Endothelial cell of umbilical vein (primary cell): ENCODE results near the gene DYDC2. TPM values are rescaled to one million over a fixed set of nuclear protein-coding genes. Genes with fewer than 3 reads are reported as not detected.
A peak's percentile ranks its signal among the peaks of the same experiment; 100 is the strongest.

ENCODE experiments used
- Bru-seq: library from RNA; stranded (reverse); fragments of 400-500 nt; gene quantifications from one replicate; lab custom pipeline; 2021; lab: Mats Ljungman, UMichigan
- BruChase-seq, 2 experiments: library from RNA; stranded (reverse); fragments of 400-500 nt; gene quantifications; one replicate each; lab custom pipeline; 2021; lab: Mats Ljungman, UMichigan
- BruUV-seq: library from RNA; stranded (reverse); fragments of 400-500 nt; replicated peaks from 2 replicates; lab custom pipeline; 2021; lab: Mats Ljungman, UMichigan
- CTCF ChIA-PET: fragments of 300-600, 350-600 bp; sonication (Branson Sonifier 250); formaldehyde crosslinking; loops from one replicate; lab custom pipeline; 2021; ENCODE audit warnings: antibody characterized with exemption, inconsistent platforms; lab: Charles Lee
- POLR2A ChIA-PET: fragments of 300-600, 350-600 bp; sonication (Branson Sonifier 250); formaldehyde crosslinking; loops from one replicate; lab custom pipeline; 2021; ENCODE audit warnings: antibody characterized with exemption, inconsistent platforms; lab: Charles Lee
- DNase-seq: peaks from one replicate; pipeline ENCODE4 v3.0.0-alpha.2; 2011; ENCODE audit warnings: low read depth, low spot score
- FAIRE-seq: peaks from 2 replicates; lab custom pipeline; 2011; peaks lifted over from hg19 to GRCh38; lab: Jason Lieb, UNC
- H2AFZ ChIP-seq: 2 replicates; pipeline ENCODE4 v1.6.0; 2012; ENCODE audit warnings: low read depth, low read length, control low read depth, inconsistent platforms
- H3K27ac ChIP-seq: 2 replicates; pipeline ENCODE4 v1.5.1; 2011; ENCODE audit warnings: low read depth, mild to moderate bottlenecking, control low read depth, low read length, moderate library complexity; ENCODE audit not compliant: insufficient read depth
- H3K27me3 ChIP-seq, 2 experiments: 2 replicates each; pipeline versions ENCODE4 v1.6.0 to v1.6.1; 2011; ENCODE audit warnings: low read length in 2 of 2, mixed read lengths in 1 of 2; ENCODE audit not compliant: control insufficient read depth in 2 of 2, insufficient read depth in 2 of 2
- H3K36me3 ChIP-seq, 2 experiments: 2 replicates in 1 of 2; 3 replicates in 1 of 2; pipeline ENCODE4 v1.5.1; 2011; ENCODE audit warnings: low read length in 2 of 2, mild to moderate bottlenecking in 1 of 2, moderate library complexity in 1 of 2; ENCODE audit not compliant: control insufficient read depth in 2 of 2, insufficient read depth in 2 of 2; ENCODE audit errors: extremely low read depth in 1 of 2
- H3K4me1 ChIP-seq: 3 replicates; pipeline ENCODE4 v1.5.1; 2011; ENCODE audit warnings: mild to moderate bottlenecking, low read length; ENCODE audit not compliant: control insufficient read depth, insufficient read depth; ENCODE audit errors: extremely low read depth
- H3K4me2 ChIP-seq: 2 replicates; pipeline ENCODE4 v1.6.1; 2011; ENCODE audit warnings: low read length, control low read depth, mixed read lengths; ENCODE audit not compliant: insufficient read depth
- H3K4me3 ChIP-seq, 3 experiments: fragments of 200-600 bp in 1 of 3; sonication (generic), shearing (Covaris generic) in 1 of 3; replicated peaks in 1 of 3; 2 replicates each; pipeline ENCODE4 v1.5.1; 2011 to 2016; ENCODE audit warnings: control low read depth in 3 of 3, low read length in 3 of 3, mild to moderate bottlenecking in 2 of 3, inconsistent platforms in 1 of 3, low read depth in 1 of 3, moderate library complexity in 1 of 3; ENCODE audit not compliant: insufficient read depth in 1 of 3
- H3K79me2 ChIP-seq: 2 replicates; pipeline ENCODE4 v1.6.0; 2012; ENCODE audit warnings: low read length, inconsistent platforms; ENCODE audit not compliant: control insufficient read depth, insufficient read depth
- H3K9ac ChIP-seq: replicated peaks from 2 replicates; pipeline ENCODE3; 2011; ENCODE audit warnings: low read length, control low read depth; ENCODE audit not compliant: insufficient read depth; ENCODE audit errors: extremely low read depth
- H3K9me1 ChIP-seq: replicated peaks from 3 replicates; pipeline ENCODE4 v1.6.0; 2011; ENCODE audit warnings: mild to moderate bottlenecking, low read length; ENCODE audit not compliant: control insufficient read depth, insufficient read depth; ENCODE audit errors: extremely low read depth
- H3K9me3 ChIP-seq: replicated peaks from 2 replicates; pipeline ENCODE4 v1.5.1; 2012; ENCODE audit warnings: low read length, inconsistent platforms; ENCODE audit not compliant: control insufficient read depth, insufficient read depth
- H4K20me1 ChIP-seq: replicated peaks from 2 replicates; pipeline ENCODE3; 2011; ENCODE audit warnings: mild to moderate bottlenecking, low read length; ENCODE audit not compliant: control insufficient read depth, insufficient read depth; ENCODE audit errors: extremely low read depth
- CTCF ChIP-seq, 2 donors: IDR thresholded peaks; 1 replicate in 1 of 2; 2 replicates in 1 of 2; pipeline ENCODE4 v1.5.1; 2011; ENCODE audit warnings: low read length in 2 of 2, mild to moderate bottlenecking in 2 of 2, moderate library complexity in 2 of 2, control low read depth in 1 of 2, inconsistent platforms in 1 of 2, low read depth in 1 of 2; ENCODE audit not compliant: insufficient read depth in 1 of 2; ENCODE audit errors: extremely low read depth in 1 of 2
- EZH2 ChIP-seq: IDR thresholded peaks from 2 replicates; pipeline ENCODE4 v1.6.1; 2012; ENCODE audit warnings: borderline replicate concordance, low read depth, mild to moderate bottlenecking, moderate library complexity, low read length, inconsistent platforms; ENCODE audit not compliant: severe bottlenecking
- FOS ChIP-seq: IDR thresholded peaks from 2 replicates; pipeline ENCODE4 v1.6.1; 2011; ENCODE audit warnings: mild to moderate bottlenecking, low read length, moderate library complexity, borderline replicate concordance; ENCODE audit not compliant: insufficient read depth
- GATA2 ChIP-seq: IDR thresholded peaks from 2 replicates; pipeline ENCODE4 v1.7.0; 2011; ENCODE audit warnings: low read depth, mild to moderate bottlenecking, moderate library complexity, mixed read lengths, low read length; ENCODE audit not compliant: insufficient read length, insufficient read depth
- JUN ChIP-seq: IDR thresholded peaks from 2 replicates; pipeline ENCODE4 v1.6.1; 2011; ENCODE audit warnings: borderline replicate concordance, low read depth; ENCODE audit not compliant: insufficient read length, insufficient read depth
- dilution Hi-C: fragments of 300-500 bp; cut with MboI; formaldehyde crosslinking; loops from one replicate; pipeline ENCODE4 v1.15.0; 2019; ENCODE audit warnings: low sequenced_read_pairs; ENCODE audit not compliant: extremely low pct_ligation_motif_present
- intact Hi-C: fragments of 100-400 bp; cut with micrococcal nuclease; formaldehyde crosslinking; loops from one replicate; pipeline ENCODE4 v1.10.0; 2022
- long read RNA-seq: library from polyadenylated mRNA; stranded (forward); transcript quantifications from one replicate; pipeline ENCODE4 v2.0.0, GENCODE V29; 2021
- polyA minus RNA-seq, 3 experiments: library from RNA; depleted of rRNA, polyadenylated mRNA; stranded (reverse); fragments of >200 nt; gene quantifications; 1 replicate in 1 of 3; 2 replicates in 2 of 3; pipeline ENCODE4 v1.2.3, GENCODE V29; 2011
- polyA plus RNA-seq, 4 experiments: library from polyadenylated mRNA; depleted of rRNA in 3 of 4; stranded (reverse) in 3 of 4; unstranded in 1 of 4; fragments of >200 nt; gene quantifications; 2 replicates each; pipeline versions ENCODE4 v1.2.1 to v1.2.3, GENCODE V29; 2011 to 2012; ENCODE audit warnings: missing spikeins in 1 of 4
- total RNA-seq: library from RNA; stranded (reverse); gene quantifications from 2 replicates; pipeline ENCODE4 v1.2.3, GENCODE V29; 2021
- TF ChIP-seq, protein P1 (sequence below): IDR thresholded peaks from 2 replicates; pipeline ENCODE4 v1.6.1; 2011; ENCODE audit not compliant: insufficient read depth, insufficient read length

The DYDC2 gene
- not detected in 2 replicates for total RNA-seq
- not detected in 2 replicates for polyA plus RNA-seq
- polyA plus RNA-seq (2011; cell fraction: cytosol; rRNA removed): not detected in 2 replicates
- polyA plus RNA-seq (2011; cell fraction: nucleus; rRNA removed): not detected in 2 replicates
- not detected in 2 replicates for polyA plus RNA-seq (2012)
- polyA minus RNA-seq: not detected in 2 replicates
- not detected for polyA minus RNA-seq (2011; cell fraction: cytosol; rRNA and poly(A)+ RNA removed)
- not detected in 2 replicates for polyA minus RNA-seq (2011; cell fraction: nucleus; rRNA and poly(A)+ RNA removed)
- Bru-seq, nascent RNA: not detected
- not detected for BruChase-seq, experiment 1, labeled RNA remaining after a 6-hour chase
- not detected for BruChase-seq, experiment 2, labeled RNA remaining after a 2-hour chase
- long read RNA-seq: 0 reads

GRCh38 chr10:80356563-80356988, at the start of gene DYDC2, which contains the start of gene DYDC1:
DYDC2 (plus strand) TSS chr10:80356781; CDS start chr10:80362444, 5,663 bp downstream.
DYDC1 (minus strand) TSS chr10:80356755; CDS start chr10:80352601, 4,154 bp downstream.
- H3K4me3 ChIP-seq: peak within 1 kb of the TSS in 1 of 3 experiments; percentile 20
- FAIRE-seq: no peak
- peaks cover 3% of the 10 kb centered on the region for H3K4me1 ChIP-seq
- no peak for DNase-seq
- no peaks in the 10 kb centered on the region for H3K9me3 ChIP-seq
- no TSS peak for BruUV-seq
- H3K79me2 ChIP-seq: no peaks in the 10 kb centered on the region
- H3K27ac ChIP-seq: no peak within 1 kb of the TSS
- ChIA-PET CTCF (no interaction called here), POLR2A (no interaction called here)
- H3K9ac ChIP-seq: no peak within 1 kb of the TSS
- H3K27me3 ChIP-seq: peaks cover 29 to 32% of the 10 kb centered on the region in 2 experiments
- TF ChIP-seq GATA2 (no peak), CTCF (IDR thresholded peaks at IDR 0.05; ENCODE audit: extremely low read depth in 1 of 2, insufficient read depth in 1 of 2, low read depth in 1 of 2, low read length in 2 of 2) (no peak), EZH2 (peak; percentile 62), JUN (no peak), FOS (no peak)
- TF ChIP-seq, protein P1, sequence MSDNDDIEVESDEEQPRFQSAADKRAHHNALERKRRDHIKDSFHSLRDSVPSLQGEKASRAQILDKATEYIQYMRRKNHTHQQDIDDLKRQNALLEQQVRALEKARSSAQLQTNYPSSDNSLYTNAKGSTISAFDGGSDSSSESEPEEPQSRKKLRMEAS: no peak
- H2AFZ ChIP-seq: peak within 1 kb of the TSS; percentile 38
- intact Hi-C loops: no loop called here
- no peak within 1 kb of the TSS for H3K4me2 ChIP-seq
- no peaks in the 10 kb centered on the region for H3K36me3 ChIP-seq
- H4K20me1 ChIP-seq: no peaks in the 10 kb centered on the region
- H3K9me1 ChIP-seq: no peaks in the 10 kb centered on the region
- dilution Hi-C loops: no loop called here
